ENCODE data around the gene ZNF830.

DNA sequence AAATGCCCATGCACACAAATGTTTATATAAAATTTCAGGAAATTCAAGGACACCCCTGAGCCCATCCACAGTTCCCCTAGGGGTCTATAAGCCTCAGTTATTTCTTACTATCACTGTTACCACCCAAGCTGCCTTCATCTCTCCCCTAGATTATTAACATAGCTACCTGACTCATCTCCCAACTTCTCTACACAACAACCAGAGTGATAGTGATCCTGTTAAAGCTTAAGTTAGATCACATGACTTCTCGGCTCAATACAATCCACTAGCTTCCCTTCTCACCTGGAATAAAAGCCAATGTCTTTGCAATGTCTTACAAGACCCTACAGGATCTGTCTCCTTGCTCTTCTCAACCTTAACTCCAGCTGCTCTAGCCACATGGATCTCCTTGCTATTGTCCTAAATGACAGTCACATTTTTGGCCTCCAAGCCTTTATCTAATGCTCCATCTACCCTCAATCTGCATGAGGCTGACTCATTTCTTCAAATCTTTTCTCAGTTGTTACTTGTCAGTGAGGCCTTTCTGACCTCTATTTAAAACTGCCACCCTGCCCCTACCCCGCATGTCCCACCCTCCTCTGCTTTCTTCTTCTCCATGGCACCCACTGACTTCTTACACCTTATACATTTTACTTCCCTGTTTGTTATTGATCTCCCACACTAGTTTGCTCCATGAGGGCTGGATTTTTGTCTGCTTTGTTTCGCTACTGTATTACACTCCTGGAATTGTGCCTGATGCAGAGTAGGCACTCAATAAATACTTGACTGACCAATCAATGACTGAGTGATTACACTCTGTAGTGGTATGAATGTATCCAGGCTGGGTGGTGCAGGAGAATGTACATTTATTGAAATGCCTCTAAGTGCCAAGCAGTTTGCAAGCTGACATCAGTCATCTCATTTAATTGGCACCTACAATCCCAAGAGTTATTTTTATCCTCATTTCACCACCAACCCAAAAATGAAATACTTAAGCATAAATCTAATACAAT lies 13.8 kb downstream of the ZNF830 start:
- TF ChIP-seq, protein P1, sequence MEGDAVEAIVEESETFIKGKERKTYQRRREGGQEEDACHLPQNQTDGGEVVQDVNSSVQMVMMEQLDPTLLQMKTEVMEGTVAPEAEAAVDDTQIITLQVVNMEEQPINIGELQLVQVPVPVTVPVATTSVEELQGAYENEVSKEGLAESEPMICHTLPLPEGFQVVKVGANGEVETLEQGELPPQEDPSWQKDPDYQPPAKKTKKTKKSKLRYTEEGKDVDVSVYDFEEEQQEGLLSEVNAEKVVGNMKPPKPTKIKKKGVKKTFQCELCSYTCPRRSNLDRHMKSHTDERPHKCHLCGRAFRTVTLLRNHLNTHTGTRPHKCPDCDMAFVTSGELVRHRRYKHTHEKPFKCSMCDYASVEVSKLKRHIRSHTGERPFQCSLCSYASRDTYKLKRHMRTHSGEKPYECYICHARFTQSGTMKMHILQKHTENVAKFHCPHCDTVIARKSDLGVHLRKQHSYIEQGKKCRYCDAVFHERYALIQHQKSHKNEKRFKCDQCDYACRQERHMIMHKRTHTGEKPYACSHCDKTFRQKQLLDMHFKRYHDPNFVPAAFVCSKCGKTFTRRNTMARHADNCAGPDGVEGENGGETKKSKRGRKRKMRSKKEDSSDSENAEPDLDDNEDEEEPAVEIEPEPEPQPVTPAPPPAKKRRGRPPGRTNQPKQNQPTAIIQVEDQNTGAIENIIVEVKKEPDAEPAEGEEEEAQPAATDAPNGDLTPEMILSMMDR (IDR thresholded peaks at IDR 0.05; ENCODE audit: low read length) = no peak
- no peak for TF ChIP-seq EZH2phosphoT487 (IDR thresholded peaks at IDR 0.05; ENCODE audit: low read length)
